GM18499 (cell line): ENCODE measurements around the gene PCDHGA7.
"Not testable (repeated sequence)": the region's sequence is repeated elsewhere in the genome, so short reads cannot be mapped to it uniquely, and the experiment has no call there.

Source experiments
- ATAC-seq: cut with Tn5 transposase; IDR thresholded peaks from one replicate; pipeline ENCODE4 v1.9.1; 2021; ENCODE audit warnings: moderate number of reproducible peaks; ENCODE audit not compliant: insufficient read depth, unreplicated experiment

PCDHGA7 gene

DNA sequence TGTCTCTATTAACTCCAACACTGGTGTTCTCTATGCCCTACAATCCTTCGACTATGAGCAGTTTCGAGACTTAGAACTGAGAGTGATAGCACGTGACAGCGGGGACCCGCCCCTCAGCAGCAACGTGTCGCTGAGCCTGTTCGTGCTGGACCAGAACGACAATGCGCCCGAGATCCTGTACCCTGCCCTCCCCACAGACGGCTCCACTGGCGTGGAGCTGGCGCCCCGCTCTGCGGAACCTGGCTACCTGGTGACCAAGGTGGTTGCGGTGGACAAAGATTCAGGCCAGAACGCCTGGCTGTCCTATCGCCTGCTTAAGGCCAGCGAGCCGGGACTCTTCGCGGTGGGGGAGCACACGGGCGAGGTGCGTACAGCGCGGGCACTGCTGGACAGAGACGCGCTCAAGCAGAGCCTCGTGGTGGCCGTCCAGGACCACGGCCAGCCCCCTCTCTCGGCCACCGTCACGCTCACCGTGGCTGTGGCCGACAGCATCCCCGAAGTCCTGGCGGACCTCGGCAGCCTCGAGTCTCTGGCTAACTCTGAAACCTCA, 40.3 kb downstream of the PCDHGA7 start:
- no peak for ATAC-seq

GRCh38 chr5:141427783-141428426, 45.4 kb downstream of the PCDHGA7 start:
- ATAC-seq, result no peak

DNA sequence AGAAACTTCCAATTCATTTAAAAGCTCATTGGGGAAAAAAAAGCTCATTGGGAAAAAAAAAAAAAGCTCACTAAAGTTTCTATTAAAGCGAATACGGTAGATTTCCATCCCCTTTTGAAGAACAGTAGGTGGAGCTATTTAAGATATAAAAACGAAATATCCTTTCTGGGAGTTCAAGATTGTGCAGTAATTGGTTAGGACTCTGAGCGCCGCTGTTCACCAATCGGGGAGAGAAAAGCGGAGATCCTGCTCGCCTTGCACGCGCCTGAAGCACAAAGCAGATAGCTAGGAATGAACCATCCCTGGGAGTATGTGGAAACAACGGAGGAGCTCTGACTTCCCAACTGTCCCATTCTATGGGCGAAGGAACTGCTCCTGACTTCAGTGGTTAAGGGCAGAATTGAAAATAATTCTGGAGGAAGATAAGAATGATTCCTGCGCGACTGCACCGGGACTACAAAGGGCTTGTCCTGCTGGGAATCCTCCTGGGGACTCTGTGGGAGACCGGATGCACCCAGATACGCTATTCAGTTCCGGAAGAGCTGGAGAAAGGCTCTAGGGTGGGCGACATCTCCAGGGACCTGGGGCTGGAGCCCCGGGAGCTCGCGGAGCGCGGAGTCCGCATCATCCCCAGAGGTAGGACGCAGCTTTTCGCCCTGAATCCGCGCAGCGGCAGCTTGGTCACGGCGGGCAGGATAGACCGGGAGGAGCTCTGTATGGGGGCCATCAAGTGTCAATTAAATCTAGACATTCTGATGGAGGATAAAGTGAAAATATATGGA, 48.0 kb downstream of the PCDHGA7 start, which contains the start of gene PCDHGA12:
PCDHGA12 (plus strand) TSS at position 176 of the 782 bp plus-strand sequence; CDS start at position 429, 253 bp downstream.
- ATAC-seq, result peak; percentile 86

DNA sequence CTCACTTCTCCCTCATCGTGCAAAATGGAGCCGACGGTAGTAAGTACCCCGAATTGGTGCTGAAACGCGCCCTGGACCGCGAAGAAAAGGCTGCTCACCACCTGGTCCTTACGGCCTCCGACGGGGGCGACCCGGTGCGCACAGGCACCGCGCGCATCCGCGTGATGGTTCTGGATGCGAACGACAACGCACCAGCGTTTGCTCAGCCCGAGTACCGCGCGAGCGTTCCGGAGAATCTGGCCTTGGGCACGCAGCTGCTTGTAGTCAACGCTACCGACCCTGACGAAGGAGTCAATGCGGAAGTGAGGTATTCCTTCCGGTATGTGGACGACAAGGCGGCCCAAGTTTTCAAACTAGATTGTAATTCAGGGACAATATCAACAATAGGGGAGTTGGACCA, 48.7 kb downstream of the PCDHGA7 start:
- no peak for ATAC-seq

DNA sequence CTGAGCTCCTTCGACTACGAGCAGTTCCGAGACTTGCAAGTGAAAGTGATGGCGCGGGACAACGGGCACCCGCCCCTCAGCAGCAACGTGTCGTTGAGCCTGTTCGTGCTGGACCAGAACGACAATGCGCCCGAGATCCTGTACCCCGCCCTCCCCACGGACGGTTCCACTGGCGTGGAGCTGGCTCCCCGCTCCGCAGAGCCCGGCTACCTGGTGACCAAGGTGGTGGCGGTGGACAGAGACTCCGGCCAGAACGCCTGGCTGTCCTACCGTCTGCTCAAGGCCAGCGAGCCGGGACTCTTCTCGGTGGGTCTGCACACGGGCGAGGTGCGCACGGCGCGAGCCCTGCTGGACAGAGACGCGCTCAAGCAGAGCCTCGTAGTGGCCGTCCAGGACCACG, 49.8 kb downstream of the PCDHGA7 start:
- ATAC-seq, result not testable (repeated sequence)

DNA sequence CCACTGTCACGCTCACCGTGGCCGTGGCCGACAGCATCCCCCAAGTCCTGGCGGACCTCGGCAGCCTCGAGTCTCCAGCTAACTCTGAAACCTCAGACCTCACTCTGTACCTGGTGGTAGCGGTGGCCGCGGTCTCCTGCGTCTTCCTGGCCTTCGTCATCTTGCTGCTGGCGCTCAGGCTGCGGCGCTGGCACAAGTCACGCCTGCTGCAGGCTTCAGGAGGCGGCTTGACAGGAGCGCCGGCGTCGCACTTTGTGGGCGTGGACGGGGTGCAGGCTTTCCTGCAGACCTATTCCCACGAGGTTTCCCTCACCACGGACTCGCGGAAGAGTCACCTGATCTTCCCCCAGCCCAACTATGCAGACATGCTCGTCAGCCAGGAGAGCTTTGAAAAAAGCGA, 50.2 kb downstream of the PCDHGA7 start:
- not testable (repeated sequence) for ATAC-seq

DNA sequence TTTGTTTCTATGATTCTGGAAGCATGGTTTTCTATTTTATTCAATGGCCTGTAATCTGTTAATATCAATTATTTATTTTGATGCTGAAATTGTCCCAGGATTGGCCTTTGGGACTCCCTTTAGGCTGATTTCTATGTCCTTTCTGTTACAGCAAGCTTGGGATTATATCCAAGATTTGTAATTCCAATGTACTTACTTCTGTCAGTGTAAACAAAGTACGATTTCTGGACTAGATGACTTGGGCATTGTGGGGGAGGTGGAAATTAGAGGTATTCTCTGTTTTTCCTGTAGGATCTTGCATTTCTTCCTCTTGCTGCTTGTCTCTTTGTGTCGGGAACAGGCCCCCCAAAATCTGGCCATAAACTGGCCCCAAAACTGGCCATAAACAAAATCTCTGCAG, 51.5 kb downstream of the PCDHGA7 start:
- ATAC-seq, result no peak
